ENCODE results near the gene NTNG2. TPM values are rescaled to one million over a fixed set of nuclear protein-coding genes. Genes with fewer than 3 reads are reported as not detected.

Gene NTNG2
- polyA plus RNA-seq, 1 experiment: 0.74 TPM

GRCh38 chr9:132169672-132170392 lies 8.0 kb downstream of the NTNG2 start:
- Histone ChIP-seq H3K27me3 (ENCODE audit: control insufficient read depth, insufficient read depth, low read length) (peaks cover 23% of the 10 kb centered on the region), H3K36me3 (ENCODE audit: control insufficient read depth, insufficient read depth, low read length) (no peaks in the 10 kb centered on the region), H3K4me3 (ENCODE audit: low read depth, low read length) (no peak overlapping the region)
- no peak for DNase-seq (ENCODE audit: low read depth)
- CTCF ChIA-PET: interaction anchor here (0.6 to 7.3 kb wide), 26 partner anchors 9 to 413 kb away, joined by 3 to 110 read pairs (median 4); no protein-coding TSS in a partner anchor
- POLR2A ChIA-PET: no interaction called here
- TF ChIP-seq, protein P1, sequence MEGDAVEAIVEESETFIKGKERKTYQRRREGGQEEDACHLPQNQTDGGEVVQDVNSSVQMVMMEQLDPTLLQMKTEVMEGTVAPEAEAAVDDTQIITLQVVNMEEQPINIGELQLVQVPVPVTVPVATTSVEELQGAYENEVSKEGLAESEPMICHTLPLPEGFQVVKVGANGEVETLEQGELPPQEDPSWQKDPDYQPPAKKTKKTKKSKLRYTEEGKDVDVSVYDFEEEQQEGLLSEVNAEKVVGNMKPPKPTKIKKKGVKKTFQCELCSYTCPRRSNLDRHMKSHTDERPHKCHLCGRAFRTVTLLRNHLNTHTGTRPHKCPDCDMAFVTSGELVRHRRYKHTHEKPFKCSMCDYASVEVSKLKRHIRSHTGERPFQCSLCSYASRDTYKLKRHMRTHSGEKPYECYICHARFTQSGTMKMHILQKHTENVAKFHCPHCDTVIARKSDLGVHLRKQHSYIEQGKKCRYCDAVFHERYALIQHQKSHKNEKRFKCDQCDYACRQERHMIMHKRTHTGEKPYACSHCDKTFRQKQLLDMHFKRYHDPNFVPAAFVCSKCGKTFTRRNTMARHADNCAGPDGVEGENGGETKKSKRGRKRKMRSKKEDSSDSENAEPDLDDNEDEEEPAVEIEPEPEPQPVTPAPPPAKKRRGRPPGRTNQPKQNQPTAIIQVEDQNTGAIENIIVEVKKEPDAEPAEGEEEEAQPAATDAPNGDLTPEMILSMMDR (IDR thresholded peaks at IDR 0.05; ENCODE audit: insufficient read depth, low read depth, low read length): peak; percentile 86

DNA sequence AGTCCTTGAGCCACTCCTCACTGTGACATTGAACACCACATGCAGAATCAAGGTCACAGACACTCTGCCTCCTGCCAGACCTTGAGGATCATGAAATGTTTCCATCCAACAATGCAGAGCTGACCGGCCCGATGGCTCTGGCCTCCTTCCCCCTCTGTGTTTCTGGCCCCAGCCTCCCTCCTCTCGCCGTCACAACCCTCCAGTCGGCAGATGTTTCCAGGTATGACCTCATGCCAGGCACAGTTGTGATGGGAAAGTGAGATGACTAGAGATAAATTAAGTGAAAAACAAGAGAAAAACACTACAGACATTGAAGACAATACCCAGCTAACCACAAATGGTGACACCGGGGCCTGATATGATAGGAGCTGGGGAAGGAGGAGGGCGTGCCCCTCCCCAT lies 9.8 kb downstream of the NTNG2 start:
- TF ChIP-seq, protein P1 (IDR thresholded peaks at IDR 0.05; ENCODE audit: insufficient read depth, low read depth, low read length): no peak
- CTCF ChIA-PET: interaction anchor here (0.8 to 7.3 kb wide), 6 partner anchors 11 to 411 kb away, joined by 3 to 110 read pairs (median 18); no protein-coding TSS in a partner anchor
- H3K27me3 ChIP-seq (ENCODE audit: control insufficient read depth, insufficient read depth, low read length): peaks cover 14% of the 10 kb centered on the region
- H3K36me3 ChIP-seq (ENCODE audit: control insufficient read depth, insufficient read depth, low read length): no peaks in the 10 kb centered on the region
- no peak for DNase-seq (ENCODE audit: low read depth)
- H3K4me3 ChIP-seq (ENCODE audit: low read depth, low read length): no peak overlapping the region
- POLR2A ChIA-PET: no interaction called here

- DNase-seq (ENCODE audit: low read depth): no peak
- Histone ChIP-seq H3K4me3 (ENCODE audit: low read depth, low read length) (no peak overlapping the region), H3K36me3 (ENCODE audit: control insufficient read depth, insufficient read depth, low read length) (no peaks in the 10 kb centered on the region), H3K27me3 (ENCODE audit: control insufficient read depth, insufficient read depth, low read length) (peaks cover 10% of the 10 kb centered on the region)
- TF ChIP-seq, protein P1 (IDR thresholded peaks at IDR 0.05; ENCODE audit: insufficient read depth, low read depth, low read length): no peak
- ChIA-PET POLR2A (no interaction called here), CTCF (interaction anchor here (3.1 to 7.3 kb wide), 3 partner anchors 10 to 411 kb away, joined by 15 to 110 read pairs (median 21); no protein-coding TSS in a partner anchor)
Measured at GRCh38 chr9:132172185-132172584, 10.3 kb downstream of the NTNG2 start.

GRCh38 chr9:132175431-132175830 lies 13.6 kb downstream of the NTNG2 start:
- CTCF ChIA-PET: no interaction called here
- H3K36me3 ChIP-seq (ENCODE audit: control insufficient read depth, insufficient read depth, low read length): no peaks in the 10 kb centered on the region
- TF ChIP-seq, protein P1 (IDR thresholded peaks at IDR 0.05; ENCODE audit: insufficient read depth, low read depth, low read length): no peak

GRCh38 chr9:132176338-132176737 lies 14.5 kb downstream of the NTNG2 start:
- CTCF ChIA-PET: interaction anchor here (0.9 kb wide), 2 partner anchors 10 to 60 kb away, joined by 3 read pairs; no protein-coding TSS in a partner anchor
- H3K4me3 ChIP-seq (ENCODE audit: low read depth, low read length): no peak overlapping the region
- POLR2A ChIA-PET: no interaction called here
- peaks cover 14% of the 10 kb centered on the region for H3K27me3 ChIP-seq (ENCODE audit: control insufficient read depth, insufficient read depth, low read length)
- TF ChIP-seq, protein P1 (IDR thresholded peaks at IDR 0.05; ENCODE audit: insufficient read depth, low read depth, low read length): no peak
- DNase-seq (ENCODE audit: low read depth): no peak
- H3K36me3 ChIP-seq (ENCODE audit: control insufficient read depth, insufficient read depth, low read length): no peaks in the 10 kb centered on the region

More at GRCh38 chr9:132175431-132175830, 13.6 kb downstream of the NTNG2 start:
- Histone ChIP-seq H3K4me3 (ENCODE audit: low read depth, low read length) (no peak overlapping the region), H3K27me3 (ENCODE audit: control insufficient read depth, insufficient read depth, low read length) (peaks cover 11% of the 10 kb centered on the region)
- POLR2A ChIA-PET: no interaction called here
- DNase-seq (ENCODE audit: low read depth): no peak
